Umbilical cord (tissue), 2 donors: Measurements from ENCODE around the gene ILF3. TPM values are rescaled to one million over a fixed set of nuclear protein-coding genes. Genes with fewer than 3 reads are reported as not detected.

Source experiments
- DNase-seq: peaks from one replicate; pipeline ENCODE4 v3.0.0-alpha.2; 2015; ENCODE audit warnings: low spot score
- total RNA-seq: library from RNA; depleted of rRNA; stranded (reverse); fragments of >200 nt; gene quantifications from one replicate; pipeline ENCODE4 v1.2.3, GENCODE V29; 2014; ENCODE audit warnings: low replicate concordance; ENCODE audit not compliant: insufficient read depth

The ILF3 gene
- total RNA-seq, 1 donor from 2014 or later: 105 TPM

DNA sequence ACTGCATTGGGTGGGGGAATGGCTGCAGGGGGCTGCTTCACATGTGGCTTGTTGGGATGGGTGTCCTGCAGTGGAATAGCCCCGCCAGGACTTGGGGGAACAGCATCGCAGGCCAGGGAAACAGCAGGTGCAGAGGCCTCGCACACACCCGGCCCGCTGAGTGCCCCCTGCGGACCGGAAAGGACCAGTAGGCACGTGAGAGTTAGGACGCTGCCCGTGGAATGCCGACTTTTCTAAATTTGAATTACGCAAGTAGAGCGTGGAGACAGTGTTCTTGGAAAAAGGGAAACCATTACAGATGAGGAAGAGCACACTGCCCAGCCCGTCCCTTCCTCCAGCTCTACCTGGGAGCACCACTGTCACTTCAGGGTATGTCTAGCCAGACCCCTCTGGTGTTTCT lies 75.3 kb downstream of the ILF3 start:
- no peak for DNase-seq

- DNase-seq: no peak
Observed at GRCh38 chr19:10730932-10731331, 76.8 kb downstream of the ILF3 start.

DNA sequence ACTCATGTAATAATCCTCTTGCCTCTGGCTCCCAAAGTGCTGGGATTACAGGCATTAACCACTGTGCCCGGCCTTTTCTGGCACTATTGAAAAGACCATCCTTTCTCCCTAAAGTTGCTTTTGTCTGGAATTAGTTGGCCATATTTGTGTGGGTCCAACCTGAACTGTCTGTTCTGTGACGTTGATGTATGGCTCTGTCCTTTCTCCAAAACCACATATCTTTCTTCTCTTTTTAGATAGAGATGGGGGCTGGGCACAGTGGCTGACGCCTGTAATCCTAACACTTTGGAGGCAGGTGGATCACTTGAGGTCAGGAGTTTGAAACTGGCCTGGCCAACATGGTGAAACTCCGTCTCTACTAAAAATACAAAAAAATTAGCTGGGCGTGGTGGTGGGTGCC lies 81.6 kb downstream of the ILF3 start:
- no peak for DNase-seq

GRCh38 chr19:10736189-10736588 lies 82.0 kb downstream of the ILF3 start:
- DNase-seq: no peak

DNA sequence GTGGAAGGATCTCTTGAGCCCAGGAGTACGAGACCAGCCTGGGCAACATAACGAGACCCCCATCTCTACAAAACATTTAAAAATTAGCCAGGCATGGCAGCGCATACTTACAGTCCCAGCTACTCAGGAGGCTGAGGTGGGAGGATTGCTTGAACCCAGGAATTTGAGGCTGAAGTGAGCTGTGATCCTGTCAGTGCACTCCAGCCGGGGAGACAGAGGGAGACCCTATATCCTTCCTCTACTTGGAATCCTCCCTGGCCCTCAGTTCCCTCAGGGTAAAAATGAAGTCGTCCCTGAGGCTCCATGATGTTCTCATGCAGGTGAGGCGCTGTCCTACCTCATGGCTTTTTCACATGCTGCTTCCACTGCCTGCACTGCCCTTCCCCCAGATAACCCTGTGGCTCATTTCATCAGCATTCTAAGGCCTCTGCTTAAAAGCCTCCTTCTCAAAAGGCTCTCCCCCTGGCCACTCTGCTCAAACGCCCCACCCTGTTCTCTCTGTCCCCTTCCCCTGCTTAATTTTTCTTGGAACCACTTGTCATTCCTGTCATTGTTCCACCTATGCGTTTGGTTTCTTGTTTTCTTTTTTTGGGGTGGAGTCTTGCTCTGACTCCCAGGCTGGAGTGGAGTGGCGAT lies 82.9 kb downstream of the ILF3 start:
- no peak for DNase-seq

- DNase-seq: no peak
Observed at GRCh38 chr19:10737722-10738121, 83.6 kb downstream of the ILF3 start.

- no peak for DNase-seq
Observed at GRCh38 chr19:10740798-10741197, 86.7 kb downstream of the ILF3 start.

Other genes with a start within 250 kb of the ILF3 start
- gene PDE4A, start 233.8 kb upstream of the ILF3 start, total RNA-seq: 4.3 TPM
- gene KEAP1, start 151.0 kb upstream of the ILF3 start, total RNA-seq: 43.1 TPM
- gene S1PR5, start 136.9 kb upstream of the ILF3 start, total RNA-seq: 7.5 TPM
- 5.1 TPM for gene ATG4D, start 110.4 kb upstream of the ILF3 start, total RNA-seq
- 1.9 TPM for gene KRI1, start 88.3 kb upstream of the ILF3 start, total RNA-seq
- 13.5 TPM for gene CDKN2D, start 85.4 kb upstream of the ILF3 start, total RNA-seq
- gene AP1M2, start 67.0 kb upstream of the ILF3 start, total RNA-seq: 8.2 TPM
- gene SLC44A2, start 28.8 kb upstream of the ILF3 start, total RNA-seq: 34.7 TPM
- gene QTRT1, start 47.1 kb downstream of the ILF3 start, total RNA-seq: 15.2 TPM
- gene DNM2, start 63.7 kb downstream of the ILF3 start, total RNA-seq: 62.8 TPM
- 22.4 TPM for gene TMED1, start 181.9 kb downstream of the ILF3 start, total RNA-seq
- 3.9 TPM for gene C19orf38, start 194.1 kb downstream of the ILF3 start, total RNA-seq
- 17.8 TPM for gene CARM1, start 217.2 kb downstream of the ILF3 start, total RNA-seq